WTC11 (cell line): ENCODE measurements around the gene ANKRD49. TPM values are rescaled to one million over a fixed set of nuclear protein-coding genes. Genes with fewer than 3 reads are reported as not detected.

Experiments used
- ATAC-seq: fragments of 200-7000 bp; cut with Tn5 transposase; 2 replicates; pipeline ENCODE4 v1.10.0; 2021; ENCODE audit warnings: mild to moderate bottlenecking, moderate library complexity
- CTCF ChIA-PET: fragments of 300-600 bp; sonication (Branson Sonifier 250); formaldehyde crosslinking; loops from one replicate; lab custom pipeline; 2021; ENCODE audit warnings: antibody characterized with exemption; lab: Charles Lee
- POLR2A ChIA-PET: fragments of 350-600 bp; sonication (Branson Sonifier 250); formaldehyde crosslinking; loops from one replicate; lab custom pipeline; 2021; ENCODE audit warnings: antibody characterized with exemption; lab: Charles Lee
- DNase-seq: peaks from one replicate; pipeline ENCODE4 v3.0.0; 2021; ENCODE audit warnings: low spot score
- H3K27ac Mint-ChIP-seq: 2 replicates; pipeline ENCODE4 v1.8.0; 2021; ENCODE audit warnings: mixed read lengths
- H3K27me3 Mint-ChIP-seq: 2 replicates; pipeline ENCODE4 v1.8.0; 2021; ENCODE audit warnings: low read depth, mild to moderate bottlenecking, moderate library complexity, mixed read lengths
- H3K36me3 Mint-ChIP-seq: 2 replicates; pipeline ENCODE4 v1.8.0; 2021; ENCODE audit warnings: mixed read lengths
- H3K4me1 Mint-ChIP-seq: 2 replicates; pipeline ENCODE4 v1.8.0; 2022; ENCODE audit warnings: mixed read lengths
- H3K4me3 Mint-ChIP-seq: 2 replicates; pipeline ENCODE4 v1.8.0; 2021; ENCODE audit warnings: mild to moderate bottlenecking, moderate library complexity, mixed read lengths
- H3K9me3 Mint-ChIP-seq: 2 replicates; pipeline ENCODE4 v1.8.0; 2021; ENCODE audit warnings: mixed read lengths
- AR ChIP-seq: fragments of 250-450 bp; sonication (Bioruptor Pico); IDR thresholded peaks from 2 replicates; pipeline ENCODE4 v1.9.0; 2021; ENCODE audit warnings: mild to moderate bottlenecking
- ATF3 ChIP-seq: sonication (generic); formaldehyde crosslinking; conservative IDR thresholded peaks from 2 replicates; pipeline ENCODE4 v1.8.1; 2022; ENCODE audit warnings: mild to moderate bottlenecking, missing genetic modification reagents
- CDX4 ChIP-seq: fragments of 250-450 bp; sonication (Bioruptor Pico); IDR thresholded peaks from 2 replicates; pipeline ENCODE4 v1.9.0; 2021; ENCODE audit warnings: moderate library complexity, mild to moderate bottlenecking, inconsistent platforms, borderline replicate concordance
- CTCF ChIP-seq: fragments of 200-600 bp; IDR thresholded peaks from 2 replicates; pipeline ENCODE4 v1.8.0; 2022; ENCODE audit warnings: antibody characterized with exemption
- E2F4 ChIP-seq: sonication (generic); formaldehyde crosslinking; IDR thresholded peaks from 2 replicates; pipeline ENCODE4 v1.8.1; 2022; ENCODE audit warnings: low read depth, mild to moderate bottlenecking, moderate library complexity, missing genetic modification reagents, borderline replicate concordance
- E2F5 ChIP-seq: sonication (generic); formaldehyde crosslinking; IDR thresholded peaks from 2 replicates; pipeline ENCODE4 v1.8.1; 2022; ENCODE audit warnings: mild to moderate bottlenecking, moderate library complexity, missing genetic modification reagents
- ERG ChIP-seq: fragments of 250-450 bp; sonication (Bioruptor Pico); IDR thresholded peaks from 2 replicates; pipeline ENCODE4 v1.8.0; 2021; ENCODE audit warnings: mild to moderate bottlenecking
- ESRRA ChIP-seq: sonication (generic); formaldehyde crosslinking; IDR thresholded peaks from 2 replicates; pipeline ENCODE4 v1.8.1; 2022; ENCODE audit warnings: mild to moderate bottlenecking, missing genetic modification reagents, borderline replicate concordance
- IRF1 ChIP-seq: sonication (generic); formaldehyde crosslinking; IDR thresholded peaks from 2 replicates; pipeline ENCODE4 v1.8.0; 2023; ENCODE audit warnings: missing genetic modification reagents
- IRF2 ChIP-seq: sonication (generic); formaldehyde crosslinking; IDR thresholded peaks from 2 replicates; pipeline ENCODE4 v1.8.0; 2022; ENCODE audit warnings: low read depth, missing genetic modification reagents, borderline replicate concordance
- MXD4 ChIP-seq: fragments of 250-450 bp; sonication (Bioruptor Pico); IDR thresholded peaks from 2 replicates; pipeline ENCODE4 v1.8.0; 2021; ENCODE audit warnings: mild to moderate bottlenecking, moderate library complexity, borderline replicate concordance
- MYBL2 ChIP-seq: sonication (generic); formaldehyde crosslinking; IDR thresholded peaks from 2 replicates; pipeline ENCODE4 v1.8.1; 2023; ENCODE audit warnings: mild to moderate bottlenecking, moderate library complexity, missing genetic modification reagents
- NR2C2 ChIP-seq: sonication (generic); formaldehyde crosslinking; IDR thresholded peaks from 2 replicates; pipeline ENCODE4 v1.8.0; 2022; ENCODE audit warnings: mild to moderate bottlenecking, missing genetic modification reagents
- PRDM15 ChIP-seq: sonication (generic); formaldehyde crosslinking; IDR thresholded peaks from 2 replicates; pipeline ENCODE4 v1.8.0; 2022; ENCODE audit warnings: missing genetic modification reagents
- SP1 ChIP-seq: sonication (generic); formaldehyde crosslinking; conservative IDR thresholded peaks from 2 replicates; pipeline ENCODE4 v1.8.1; 2022; ENCODE audit warnings: missing genetic modification reagents
- USF2 ChIP-seq: sonication (generic); formaldehyde crosslinking; IDR thresholded peaks from 2 replicates; pipeline ENCODE4 v1.8.1; 2023; ENCODE audit warnings: mild to moderate bottlenecking, missing genetic modification reagents, moderate library complexity
- ZMAT4 ChIP-seq: fragments of 250-450 bp; sonication (Bioruptor Pico); IDR thresholded peaks from 2 replicates; pipeline ENCODE4 v1.9.0; 2021; ENCODE audit warnings: mild to moderate bottlenecking
- ZNF219 ChIP-seq: sonication (generic); formaldehyde crosslinking; IDR thresholded peaks from 2 replicates; pipeline ENCODE4 v1.8.0; 2023; ENCODE audit warnings: missing genetic modification reagents, mild to moderate bottlenecking, borderline replicate concordance
- ZNF263 ChIP-seq: sonication (generic); formaldehyde crosslinking; IDR thresholded peaks from 2 replicates; pipeline ENCODE4 v1.8.1; 2022; ENCODE audit warnings: low read depth, mild to moderate bottlenecking, moderate library complexity, missing genetic modification reagents
- ZSCAN18 ChIP-seq: fragments of 250-450 bp; sonication (Bioruptor Pico); IDR thresholded peaks from 2 replicates; pipeline ENCODE4 v2.1.2; 2022; ENCODE audit warnings: mild to moderate bottlenecking, moderate library complexity
- total RNA-seq: library from RNA; stranded (reverse); gene quantifications from 3 replicates; pipeline ENCODE4 v1.2.3, GENCODE V29; 2021

The ANKRD49 gene
- total RNA-seq, 1 experiment from 2014 or later: 9.5 TPM

GRCh38 chr11:94486068-94486467 is 7.7 kb upstream of the ANKRD49 start:
- ATAC-seq (no peak), DNase-seq (no peak)
- Mint-ChIP-seq H3K4me1 (no peaks in the 10 kb centered on the region), H3K4me3 (no peak overlapping the region), H3K27me3 (no peaks in the 10 kb centered on the region), H3K27ac (no peak overlapping the region), H3K9me3 (no peaks in the 10 kb centered on the region), H3K36me3 (peaks cover 52% of the 10 kb centered on the region)
- ChIA-PET CTCF (no interaction called here), POLR2A (interaction anchor here (0.6 kb wide), 1 partner anchor 746 kb away, joined by 6 read pairs; no protein-coding TSS in a partner anchor)
- TF ChIP-seq AR: no peak
- TF ChIP-seq MXD4 (CRISPR knock-in tag): no peak
- no peak for TF ChIP-seq NR2C2
- no peak for TF ChIP-seq ESRRA (CRISPR knock-in tag)
- no peak for TF ChIP-seq MYBL2 (CRISPR knock-in tag)
- no peak for TF ChIP-seq IRF2
- TF ChIP-seq CTCF: no peak
- TF ChIP-seq SP1: no peak
- no peak for TF ChIP-seq USF2
- no peak for TF ChIP-seq CDX4 (CRISPR knock-in tag)
- TF ChIP-seq E2F5: no peak
- no peak for TF ChIP-seq ZNF263
- TF ChIP-seq ERG (CRISPR knock-in tag): no peak
- no peak for TF ChIP-seq PRDM15 (CRISPR knock-in tag)
- TF ChIP-seq ZMAT4: no peak
- TF ChIP-seq IRF1 (CRISPR knock-in tag): no peak
- no peak for TF ChIP-seq ATF3 (CRISPR knock-in tag)
- TF ChIP-seq E2F4 (CRISPR knock-in tag): no peak
- no peak for TF ChIP-seq ZSCAN18
- TF ChIP-seq ZNF219 (CRISPR knock-in tag): no peak
